Coronary artery (tissue), 2 donors: Measurements from ENCODE around the gene SPTB.

Experiments
- DNase-seq: peaks from one replicate; pipeline ENCODE4 v3.0.0-alpha.2; 2017; ENCODE audit warnings: low spot score
- H3K27ac ChIP-seq, 2 donors: fragments of 200-600 bp; sonication (generic); one replicate each; pipeline ENCODE4 v1.5.1; 2016 to 2019
- H3K4me3 ChIP-seq: fragments of 200-600 bp; sonication (generic); 2 replicates; pipeline ENCODE4 v1.5.1; 2016; ENCODE audit warnings: mild to moderate bottlenecking, moderate library complexity
- TF ChIP-seq, protein P1 (sequence below): fragments of 200-600 bp; sonication (generic); IDR thresholded peaks from one replicate; pipeline ENCODE4 v1.5.1; 2019; ENCODE audit warnings: antibody characterized with exemption

Gene SPTB

GRCh38 chr14:64718762-64719161, 160.9 kb downstream of the SPTB start:
- H3K27ac ChIP-seq, result peak overlapping the region; percentile 95 to 96
- TF ChIP-seq, protein P1, sequence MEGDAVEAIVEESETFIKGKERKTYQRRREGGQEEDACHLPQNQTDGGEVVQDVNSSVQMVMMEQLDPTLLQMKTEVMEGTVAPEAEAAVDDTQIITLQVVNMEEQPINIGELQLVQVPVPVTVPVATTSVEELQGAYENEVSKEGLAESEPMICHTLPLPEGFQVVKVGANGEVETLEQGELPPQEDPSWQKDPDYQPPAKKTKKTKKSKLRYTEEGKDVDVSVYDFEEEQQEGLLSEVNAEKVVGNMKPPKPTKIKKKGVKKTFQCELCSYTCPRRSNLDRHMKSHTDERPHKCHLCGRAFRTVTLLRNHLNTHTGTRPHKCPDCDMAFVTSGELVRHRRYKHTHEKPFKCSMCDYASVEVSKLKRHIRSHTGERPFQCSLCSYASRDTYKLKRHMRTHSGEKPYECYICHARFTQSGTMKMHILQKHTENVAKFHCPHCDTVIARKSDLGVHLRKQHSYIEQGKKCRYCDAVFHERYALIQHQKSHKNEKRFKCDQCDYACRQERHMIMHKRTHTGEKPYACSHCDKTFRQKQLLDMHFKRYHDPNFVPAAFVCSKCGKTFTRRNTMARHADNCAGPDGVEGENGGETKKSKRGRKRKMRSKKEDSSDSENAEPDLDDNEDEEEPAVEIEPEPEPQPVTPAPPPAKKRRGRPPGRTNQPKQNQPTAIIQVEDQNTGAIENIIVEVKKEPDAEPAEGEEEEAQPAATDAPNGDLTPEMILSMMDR, result no peak
- DNase-seq, result no peak
- peak overlapping the region; percentile 48 for H3K4me3 ChIP-seq

- no peak for DNase-seq
- TF ChIP-seq, protein P1, result no peak
- Histone ChIP-seq H3K27ac (peak overlapping the region; percentile 95 to 96), H3K4me3 (no peak overlapping the region)
Measured at GRCh38 chr14:64717870-64718269, 161.8 kb downstream of the SPTB start.

GRCh38 chr14:64715628-64716412, 163.9 kb downstream of the SPTB start:
- peak overlapping the region; percentile 71 for H3K4me3 ChIP-seq
- peak; percentile 73 for DNase-seq
- TF ChIP-seq, protein P1, result no peak
- H3K27ac ChIP-seq, result peak overlapping the region; percentile 86 to 96

DNA sequence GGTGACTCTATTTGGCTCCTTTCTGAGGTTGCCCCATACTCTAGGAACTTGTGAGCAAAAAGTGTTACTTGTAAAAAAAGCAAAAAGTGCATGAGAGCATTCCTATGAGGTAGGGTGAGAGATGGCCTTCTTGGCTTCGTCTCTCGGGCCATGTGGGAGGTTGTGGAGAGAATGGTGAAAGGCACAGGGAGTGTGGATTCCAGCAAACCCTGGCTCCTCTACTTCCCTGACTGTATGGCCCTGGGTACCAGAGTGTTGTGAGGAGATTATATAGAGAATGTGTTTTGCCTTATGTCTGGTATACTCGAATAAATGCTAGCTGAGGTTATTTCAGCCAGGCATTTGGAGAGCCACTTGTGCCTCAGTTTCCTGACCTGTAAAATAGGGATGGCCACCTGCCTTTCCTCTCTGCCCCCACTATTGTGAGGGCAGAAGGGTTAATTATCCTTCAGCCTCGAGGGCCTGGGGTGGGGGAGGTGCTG, 164.5 kb downstream of the SPTB start:
- TF ChIP-seq, protein P1, result no peak
- peak; percentile 57 for DNase-seq
- Histone ChIP-seq H3K4me3 (peak overlapping the region; percentile 71), H3K27ac (peak overlapping the region; percentile 86 to 96)

GRCh38 chr14:64714432-64715025, 165.2 kb downstream of the SPTB start:
- TF ChIP-seq, protein P1, result no peak
- peak; percentile 12 for DNase-seq
- Histone ChIP-seq H3K27ac (peak overlapping the region; percentile 86 to 96), H3K4me3 (no peak overlapping the region)

- TF ChIP-seq, protein P1, result no peak
- H3K4me3 ChIP-seq, result no peak overlapping the region
- no peak overlapping the region for H3K27ac ChIP-seq
- no peak for DNase-seq
Measured at GRCh38 chr14:64713677-64714076, 166.0 kb downstream of the SPTB start.

- H3K4me3 ChIP-seq, result no peak overlapping the region
- TF ChIP-seq, protein P1, result no peak
- peak overlapping the region; percentile 92 to 99 for H3K27ac ChIP-seq
- DNase-seq, result peak; percentile 85
Measured at GRCh38 chr14:64711039-64711438, 168.7 kb downstream of the SPTB start.
